Endothelial cell (in vitro differentiated cells): Measurements from ENCODE around the gene ZNF664. TPM values are rescaled to one million over a fixed set of nuclear protein-coding genes. Genes with fewer than 3 reads are reported as not detected.

Experiments used
- DNase-seq: peaks from one replicate; pipeline ENCODE4 v3.0.0; 2021; ENCODE audit warnings: low spot score
- H3K27ac Mint-ChIP-seq: one replicate; pipeline ENCODE4 v1.8.0; 2021; ENCODE audit warnings: mixed read lengths, inconsistent platforms; ENCODE audit not compliant: unreplicated experiment
- H3K27me3 Mint-ChIP-seq: one replicate; pipeline ENCODE4 v1.8.0; 2021; ENCODE audit warnings: mild to moderate bottlenecking, moderate library complexity, mixed read lengths, inconsistent platforms; ENCODE audit not compliant: unreplicated experiment
- H3K36me3 Mint-ChIP-seq: one replicate; pipeline ENCODE4 v1.8.0; 2021; ENCODE audit warnings: mild to moderate bottlenecking, low read depth, mixed read lengths, inconsistent platforms; ENCODE audit not compliant: unreplicated experiment
- H3K4me1 Mint-ChIP-seq: one replicate; pipeline ENCODE4 v1.8.0; 2021; ENCODE audit warnings: mild to moderate bottlenecking, mixed read lengths, inconsistent platforms; ENCODE audit not compliant: unreplicated experiment
- H3K4me3 Mint-ChIP-seq: one replicate; pipeline ENCODE4 v1.8.0; 2021; ENCODE audit warnings: mild to moderate bottlenecking, mixed read lengths, inconsistent platforms; ENCODE audit not compliant: unreplicated experiment
- H3K9me3 Mint-ChIP-seq: one replicate; pipeline ENCODE4 v1.8.0; 2021; ENCODE audit warnings: mixed read lengths, inconsistent platforms; ENCODE audit not compliant: unreplicated experiment
- CTCF ChIP-seq: fragments of 200-600 bp; sonication (generic); IDR thresholded peaks from one replicate; pipeline ENCODE4 v1.5.0; 2021; ENCODE audit warnings: antibody characterized with exemption; ENCODE audit not compliant: unreplicated experiment
- total RNA-seq: library from RNA; stranded (reverse); fragmentation: NEBNext Ultra II Directional; extraction: Animal tissue kit (Norgen Biotek cat#: 25700); gene quantifications from one replicate; pipeline ENCODE4 v1.2.1, GENCODE V29; 2021; ENCODE audit not compliant: unreplicated experiment

The ZNF664 gene
- total RNA-seq, 1 donor from 2014 or later = 119 TPM

- DNase-seq = no peak
- Mint-ChIP-seq H3K36me3 (peaks cover 21% of the 10 kb centered on the region), H3K27ac (peak overlapping the region; percentile 67), H3K27me3 (no peaks in the 10 kb centered on the region), H3K4me3 (no peak overlapping the region), H3K9me3 (no peaks in the 10 kb centered on the region), H3K4me1 (peaks cover 57% of the 10 kb centered on the region)
- no peak for TF ChIP-seq CTCF
Observed at GRCh38 chr12:123995023-123995748, 22.2 kb downstream of the ZNF664 start.

GRCh38 chr12:123996581-123996980, 23.6 kb downstream of the ZNF664 start:
- DNase-seq = no peak
- Mint-ChIP-seq H3K9me3 (no peaks in the 10 kb centered on the region), H3K27ac (no peak overlapping the region), H3K4me3 (no peak overlapping the region), H3K27me3 (no peaks in the 10 kb centered on the region), H3K36me3 (peaks cover 21% of the 10 kb centered on the region), H3K4me1 (peaks cover 46% of the 10 kb centered on the region)
- TF ChIP-seq CTCF = no peak

- H3K27ac Mint-ChIP-seq = no peak overlapping the region
- TF ChIP-seq CTCF = no peak
- H3K4me3 Mint-ChIP-seq = no peak overlapping the region
- H3K4me1 Mint-ChIP-seq = peaks cover 42% of the 10 kb centered on the region
- no peaks in the 10 kb centered on the region for H3K27me3 Mint-ChIP-seq
- H3K9me3 Mint-ChIP-seq = no peaks in the 10 kb centered on the region
- no peak for DNase-seq
- peaks cover 17% of the 10 kb centered on the region for H3K36me3 Mint-ChIP-seq
Observed at GRCh38 chr12:123997033-123997822, 24.2 kb downstream of the ZNF664 start.

- Mint-ChIP-seq H3K4me3 (no peak overlapping the region), H3K4me1 (peaks cover 42% of the 10 kb centered on the region), H3K9me3 (no peaks in the 10 kb centered on the region), H3K36me3 (peaks cover 17% of the 10 kb centered on the region), H3K27me3 (no peaks in the 10 kb centered on the region), H3K27ac (no peak overlapping the region)
- no peak for TF ChIP-seq CTCF
- no peak for DNase-seq
Observed at GRCh38 chr12:123997908-123998307, 24.9 kb downstream of the ZNF664 start.

GRCh38 chr12:123998344-123998990, 25.5 kb downstream of the ZNF664 start:
- Mint-ChIP-seq H3K4me1 (peaks cover 42% of the 10 kb centered on the region), H3K36me3 (peaks cover 17% of the 10 kb centered on the region), H3K4me3 (no peak overlapping the region), H3K27me3 (no peaks in the 10 kb centered on the region), H3K9me3 (no peaks in the 10 kb centered on the region), H3K27ac (peak overlapping the region; percentile 20)
- no peak for TF ChIP-seq CTCF
- no peak for DNase-seq
